GM23338 (cell line): Measurements from ENCODE around the gene FANK1. TPM values are rescaled to one million over a fixed set of nuclear protein-coding genes. Genes with fewer than 3 reads are reported as not detected.
A peak's percentile ranks its signal among the peaks of the same experiment; 100 is the strongest.

Source experiments
- ATAC-seq: fragments of 200-7000 bp; cut with Tn5 transposase; 3 replicates; pipeline ENCODE4 v1.9.1; 2020
- DNase-seq: peaks from one replicate; pipeline ENCODE4 v3.0.0-alpha.2; 2015; ENCODE audit warnings: low spot score
- H2AFZ ChIP-seq: fragments of 200-600 bp; sonication (generic); 2 replicates; pipeline ENCODE4 v1.8.0; 2016; ENCODE audit warnings: antibody characterized with exemption, mild to moderate bottlenecking, moderate library complexity
- H3F3A ChIP-seq: fragments of 200-600 bp; sonication (generic); replicated peaks from 2 replicates; pipeline ENCODE4 v1.8.0; 2017; ENCODE audit warnings: antibody characterized with exemption, mixed run types, low read depth
- H3K27ac ChIP-seq: fragments of 200-600 bp; sonication (generic); 2 replicates; pipeline ENCODE4 v1.6.1; 2016; ENCODE audit warnings: low read depth
- H3K27me3 ChIP-seq: fragments of 200-600 bp; sonication (generic); 2 replicates; pipeline ENCODE4 v1.8.0; 2016; ENCODE audit warnings: mild to moderate bottlenecking, mixed run types, moderate library complexity; ENCODE audit not compliant: insufficient read depth
- H3K36me3 ChIP-seq: fragments of 200-600 bp; sonication (generic); 2 replicates; pipeline ENCODE4 v1.8.0; 2016; ENCODE audit warnings: mild to moderate bottlenecking; ENCODE audit not compliant: insufficient read depth
- H3K4me1 ChIP-seq: fragments of 200-600 bp; sonication (generic); 2 replicates; pipeline ENCODE4 v1.8.0; 2016; ENCODE audit warnings: mild to moderate bottlenecking, moderate library complexity; ENCODE audit not compliant: insufficient read depth
- H3K4me2 ChIP-seq: fragments of 200-600 bp; sonication (generic); 2 replicates; pipeline ENCODE4 v1.7.1; 2017; ENCODE audit warnings: mixed run types
- H3K4me3 ChIP-seq: fragments of 200-600 bp; sonication (generic); 2 replicates; pipeline ENCODE4 v1.6.1; 2016; ENCODE audit warnings: mixed run types
- H3K79me2 ChIP-seq: fragments of 200-600 bp; sonication (generic); replicated peaks from 2 replicates; pipeline ENCODE4 v1.8.0; 2017; ENCODE audit warnings: mild to moderate bottlenecking; ENCODE audit not compliant: insufficient read depth
- H3K9me2 ChIP-seq: fragments of 200-600 bp; sonication (generic); 2 replicates; pipeline ENCODE4 v1.8.0; 2017; ENCODE audit not compliant: insufficient read depth
- H4K20me1 ChIP-seq: fragments of 200-600 bp; sonication (generic); replicated peaks from 2 replicates; pipeline ENCODE4 v1.8.0; 2017; ENCODE audit warnings: mild to moderate bottlenecking; ENCODE audit not compliant: insufficient read depth
- H3K27ac Mint-ChIP-seq: 2 replicates; pipeline ENCODE4 v1.8.0; 2020; ENCODE audit warnings: inconsistent platforms, mild to moderate bottlenecking, moderate library complexity, mixed read lengths
- H3K27me3 Mint-ChIP-seq: 3 replicates; pipeline ENCODE4 v1.8.0; 2022; ENCODE audit warnings: low read depth, mild to moderate bottlenecking, moderate library complexity, mixed read lengths, inconsistent platforms; ENCODE audit not compliant: insufficient read depth, poor library complexity
- H3K36me3 Mint-ChIP-seq: 3 replicates; pipeline ENCODE4 v1.8.0; 2021; ENCODE audit warnings: low read depth, mild to moderate bottlenecking, inconsistent platforms, moderate library complexity, mixed read lengths
- H3K4me1 Mint-ChIP-seq: 3 replicates; pipeline ENCODE4 v1.8.0; 2020; ENCODE audit warnings: mild to moderate bottlenecking, inconsistent platforms, mixed read lengths
- H3K4me3 Mint-ChIP-seq: 3 replicates; pipeline ENCODE4 v1.8.0; 2021; ENCODE audit warnings: moderate library complexity, mild to moderate bottlenecking, inconsistent platforms, mixed read lengths
- H3K9me3 Mint-ChIP-seq: 3 replicates; pipeline ENCODE4 v1.8.0; 2020; ENCODE audit warnings: moderate library complexity, mild to moderate bottlenecking, inconsistent platforms, mixed read lengths
- CREB1 ChIP-seq: fragments of 250-450 bp; sonication (Bioruptor Pico); IDR thresholded peaks from 2 replicates; pipeline ENCODE4 v1.5.0; 2020; ENCODE audit warnings: low read depth, mild to moderate bottlenecking, moderate library complexity
- CTCF ChIP-seq, 2 experiments: fragments of 200-600 bp in 1 of 2; sonication (generic) in 1 of 2; conservative IDR thresholded peaks; 2 replicates each; pipeline versions ENCODE4 v1.5.1 to v1.6.1; 2016 to 2017; ENCODE audit warnings: antibody characterized with exemption in 2 of 2, low read depth in 2 of 2, mild to moderate bottlenecking in 2 of 2, moderate library complexity in 1 of 2
- ETS1 ChIP-seq: IDR thresholded peaks from 2 replicates; pipeline ENCODE4 v1.6.1; 2016; ENCODE audit warnings: antibody characterized with exemption
- EZH2 ChIP-seq: fragments of 200-600 bp; sonication (generic); IDR thresholded peaks from one replicate; pipeline ENCODE4 v1.8.0; 2017; ENCODE audit warnings: antibody characterized with exemption, mild to moderate bottlenecking, low read depth; ENCODE audit not compliant: unreplicated experiment
- JUNB ChIP-seq: IDR thresholded peaks from one replicate; pipeline ENCODE4 v1.6.1; 2016; ENCODE audit warnings: antibody characterized with exemption; ENCODE audit not compliant: unreplicated experiment
- NANOG ChIP-seq: IDR thresholded peaks from 2 replicates; pipeline ENCODE4 v1.6.1; 2016; ENCODE audit warnings: antibody characterized with exemption, borderline replicate concordance
- POLR2AphosphoS5 ChIP-seq: IDR thresholded peaks from 2 replicates; pipeline ENCODE4 v1.6.1; 2016; ENCODE audit warnings: antibody characterized with exemption, low read depth
- REST ChIP-seq: IDR thresholded peaks from one replicate; pipeline ENCODE4 v1.6.1; 2018; ENCODE audit warnings: antibody characterized with exemption; ENCODE audit not compliant: unreplicated experiment
- STAT1 ChIP-seq: IDR thresholded peaks from one replicate; pipeline ENCODE4 v1.6.1; 2016; ENCODE audit warnings: antibody characterized with exemption; ENCODE audit not compliant: unreplicated experiment
- ZNF114 ChIP-seq: fragments of 250-450 bp; sonication (Bioruptor Pico); IDR thresholded peaks from 2 replicates; pipeline ENCODE4 v1.5.0; 2020; ENCODE audit warnings: mild to moderate bottlenecking, moderate library complexity
- ZNF331 ChIP-seq: fragments of 250-450 bp; sonication (Bioruptor Pico); IDR thresholded peaks from 2 replicates; pipeline ENCODE4 v1.5.0; 2020; ENCODE audit warnings: low read depth, mild to moderate bottlenecking, moderate library complexity
- polyA plus RNA-seq: library from polyadenylated mRNA; unstranded; fragments of >200 nt; fragmentation: Nextera tagmentation; extraction: Ambion mirVana; gene quantifications from 2 replicates; pipeline ENCODE4 v1.2.1, GENCODE V29; 2016
- total RNA-seq: library from RNA; depleted of rRNA; stranded (reverse); fragments of >200 nt; shearing (Covaris generic); gene quantifications from 2 replicates; pipeline ENCODE4 v1.2.3, GENCODE V29; 2014

The FANK1 gene
- total and polyA plus RNA-seq, 2 experiments from 2014 or later: 0.37 to 0.69 TPM

- TF ChIP-seq ZNF114 (CRISPR knock-in tag): no peak
- TF ChIP-seq CREB1 (CRISPR knock-in tag): no peak
- no peak for TF ChIP-seq ETS1
- no peak for TF ChIP-seq REST
- no peak for TF ChIP-seq STAT1
- no peak for TF ChIP-seq JUNB
- no peak for TF ChIP-seq EZH2
- TF ChIP-seq ZNF331 (CRISPR knock-in tag): no peak
- TF ChIP-seq POLR2AphosphoS5: no peak
- TF ChIP-seq CTCF (conservative IDR thresholded peaks at IDR 0.05; ENCODE audit: low read depth in 2 of 2): no peak
- no peak for TF ChIP-seq NANOG
- Mint-ChIP-seq H3K9me3 (peaks cover 53% of the 10 kb centered on the region), H3K36me3 (peaks cover 23% of the 10 kb centered on the region), H3K4me1 (no peaks in the 10 kb centered on the region), H3K27ac (no peak overlapping the region), H3K4me3 (no peak overlapping the region), H3K27me3 (peaks cover 2% of the 10 kb centered on the region)
- H3K4me1 ChIP-seq: no peaks in the 10 kb centered on the region
- no peaks in the 10 kb centered on the region for H3K27me3 ChIP-seq
- no peaks in the 10 kb centered on the region for H3K36me3 ChIP-seq
- H3K27ac ChIP-seq: no peak overlapping the region
- no peak overlapping the region for H2AFZ ChIP-seq
- no peak for ATAC-seq
- H3F3A ChIP-seq: no peaks in the 10 kb centered on the region
- H3K4me2 ChIP-seq: no peak overlapping the region
- peak; percentile 57 for DNase-seq
- H3K4me3 ChIP-seq: no peak overlapping the region
- H4K20me1 ChIP-seq: no peaks in the 10 kb centered on the region
- H3K79me2 ChIP-seq: no peaks in the 10 kb centered on the region
- no peaks in the 10 kb centered on the region for H3K9me2 ChIP-seq
Measured at GRCh38 chr10:125953778-125954385, 57.5 kb downstream of the FANK1 start.
